Mammary epithelial cell (primary cell): ENCODE data around the gene SLC43A3.

Experiments
- EZH2 ChIP-seq: IDR thresholded peaks from 2 replicates; pipeline ENCODE4 v1.6.1; 2012; ENCODE audit warnings: low read length, inconsistent platforms, borderline replicate concordance
- TF ChIP-seq, protein P1 (sequence below), 2 donors: IDR thresholded peaks in 1 of 2; conservative IDR thresholded peaks in 1 of 2; 2 replicates each; pipeline ENCODE4 v1.5.1; 2011 to 2012; ENCODE audit warnings: inconsistent platforms in 2 of 2, low read length in 2 of 2, mild to moderate bottlenecking in 2 of 2, control low read depth in 1 of 2, low read depth in 1 of 2; ENCODE audit not compliant: insufficient read depth in 1 of 2; ENCODE audit errors: extremely low read depth in 1 of 2

DNA sequence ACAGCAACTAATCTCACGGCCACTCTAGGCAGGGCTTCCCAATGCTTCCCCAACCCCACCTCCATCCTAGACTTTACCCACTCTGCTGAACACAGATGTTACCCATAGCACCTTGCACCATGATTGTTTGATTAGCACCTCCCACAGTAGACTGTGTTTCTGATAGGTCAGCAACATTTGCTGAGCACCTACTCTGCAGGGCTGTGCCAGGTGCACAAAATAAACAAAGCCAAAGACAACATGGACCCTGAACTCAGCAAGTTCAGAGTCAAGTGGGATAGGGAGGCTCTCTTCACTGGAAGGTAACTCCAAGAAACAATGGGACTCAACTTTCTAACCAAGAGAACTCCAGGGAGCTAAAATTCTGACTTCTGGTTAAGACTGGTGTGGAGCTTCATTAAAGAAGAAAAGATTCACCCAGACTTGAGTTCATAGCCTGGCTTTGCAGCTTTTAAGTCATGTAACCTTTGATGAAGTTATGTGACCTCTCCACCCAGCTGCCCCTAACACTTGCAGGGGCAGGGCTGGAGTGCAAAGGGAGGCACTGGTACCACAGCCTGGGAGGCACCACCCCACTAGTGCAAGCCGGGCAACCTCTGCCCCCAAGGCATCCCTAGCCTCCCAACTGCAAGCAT, 26.7 kb upstream of the SLC43A3 start:
- TF ChIP-seq, protein P1, sequence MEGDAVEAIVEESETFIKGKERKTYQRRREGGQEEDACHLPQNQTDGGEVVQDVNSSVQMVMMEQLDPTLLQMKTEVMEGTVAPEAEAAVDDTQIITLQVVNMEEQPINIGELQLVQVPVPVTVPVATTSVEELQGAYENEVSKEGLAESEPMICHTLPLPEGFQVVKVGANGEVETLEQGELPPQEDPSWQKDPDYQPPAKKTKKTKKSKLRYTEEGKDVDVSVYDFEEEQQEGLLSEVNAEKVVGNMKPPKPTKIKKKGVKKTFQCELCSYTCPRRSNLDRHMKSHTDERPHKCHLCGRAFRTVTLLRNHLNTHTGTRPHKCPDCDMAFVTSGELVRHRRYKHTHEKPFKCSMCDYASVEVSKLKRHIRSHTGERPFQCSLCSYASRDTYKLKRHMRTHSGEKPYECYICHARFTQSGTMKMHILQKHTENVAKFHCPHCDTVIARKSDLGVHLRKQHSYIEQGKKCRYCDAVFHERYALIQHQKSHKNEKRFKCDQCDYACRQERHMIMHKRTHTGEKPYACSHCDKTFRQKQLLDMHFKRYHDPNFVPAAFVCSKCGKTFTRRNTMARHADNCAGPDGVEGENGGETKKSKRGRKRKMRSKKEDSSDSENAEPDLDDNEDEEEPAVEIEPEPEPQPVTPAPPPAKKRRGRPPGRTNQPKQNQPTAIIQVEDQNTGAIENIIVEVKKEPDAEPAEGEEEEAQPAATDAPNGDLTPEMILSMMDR (conservative IDR thresholded peaks at IDR 0.05 in 1 of 2, IDR thresholded peaks at IDR 0.05 in 1 of 2; ENCODE audit: extremely low read depth in 1 of 2, insufficient read depth in 1 of 2, low read depth in 1 of 2, low read length in 2 of 2), result no peak
- no peak for TF ChIP-seq EZH2
